Measurements from ENCODE around the gene SGTB.
"Not testable (repeated sequence)": the region's sequence is repeated elsewhere in the genome, so short reads cannot be mapped to it uniquely, and the experiment has no call there.

SGTB gene

DNA sequence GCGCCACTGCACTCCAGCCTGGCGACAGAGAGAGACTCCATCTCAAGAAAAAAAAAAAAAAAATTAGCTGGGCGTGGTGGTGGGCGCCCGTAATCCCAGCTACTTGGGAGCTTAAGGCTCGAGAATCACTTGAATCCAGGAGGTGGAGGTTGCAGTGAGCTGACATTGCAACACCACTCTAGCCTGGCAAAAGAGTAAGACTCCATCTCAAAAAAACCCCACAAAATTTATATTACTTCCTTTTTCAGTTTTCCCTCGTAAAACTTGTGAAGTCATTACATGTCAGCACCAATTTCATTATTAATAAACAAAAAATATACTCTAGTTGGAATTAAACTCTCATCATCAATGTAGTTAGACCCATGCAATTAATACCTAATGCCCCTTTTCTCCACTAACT, 53.2 kb downstream of the SGTB start:
- no peak overlapping the region for H3K4me3 ChIP-seq (ENCODE audit: low read length)
- TF ChIP-seq ZNF274 (IDR thresholded peaks at IDR 0.05; ENCODE audit: low read depth, low read length): no peak

DNA sequence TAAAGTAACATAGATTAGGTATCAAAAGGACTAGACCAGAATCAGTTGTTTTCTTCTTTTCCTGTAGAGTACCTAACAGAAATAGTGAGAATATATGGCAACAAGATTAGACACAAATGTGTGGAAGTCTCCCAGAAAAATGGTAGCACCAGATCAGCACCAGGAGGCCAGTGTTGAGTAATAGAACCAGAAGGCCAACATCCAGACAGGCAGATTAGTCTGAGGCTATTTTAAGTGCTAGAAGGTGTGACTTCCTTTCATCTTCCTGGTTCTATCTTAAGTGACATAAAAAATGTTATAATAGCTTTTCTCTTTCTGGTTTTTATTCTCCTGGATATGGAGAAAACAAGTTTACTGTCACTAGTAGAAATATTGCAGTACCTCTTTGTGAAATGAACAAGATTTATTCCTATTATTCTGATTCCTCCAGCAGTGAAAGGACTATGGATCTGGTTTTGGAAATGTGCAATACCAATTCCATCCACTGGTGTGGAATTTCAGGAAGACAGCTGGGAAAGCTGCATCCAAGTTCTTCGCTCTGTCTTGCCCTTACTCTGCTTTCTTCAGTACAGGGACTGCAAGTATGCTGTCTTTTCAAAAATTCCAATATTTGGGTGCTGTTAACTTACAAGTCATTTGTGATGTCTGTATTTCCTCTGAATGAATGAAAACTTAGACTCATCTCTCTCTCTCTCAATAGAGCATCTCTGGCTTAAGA, 57.9 kb downstream of the SGTB start:
- TF ChIP-seq ZNF274 (IDR thresholded peaks at IDR 0.05; ENCODE audit: low read depth, low read length): no peak
- H3K4me3 ChIP-seq (ENCODE audit: low read length): no peak overlapping the region

DNA sequence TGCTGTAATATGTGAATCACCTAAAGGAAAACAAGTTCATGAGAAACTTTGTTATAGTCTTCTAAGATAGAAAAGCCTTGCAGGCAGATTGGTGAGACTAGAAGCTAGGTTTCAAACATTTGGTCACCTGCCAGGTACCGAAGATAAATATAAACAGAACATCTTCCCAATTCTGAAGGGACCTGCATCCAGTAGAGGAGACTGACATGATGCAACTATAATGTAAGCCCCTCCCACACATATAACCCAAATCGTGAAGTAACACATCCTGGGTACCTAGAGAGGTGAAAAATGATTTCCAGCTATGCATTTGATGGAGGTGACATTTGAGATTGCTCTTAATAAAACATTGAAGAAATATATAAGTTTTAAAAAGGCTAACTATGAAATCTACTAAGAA, 67.2 kb downstream of the SGTB start:
- no peak for TF ChIP-seq ZNF274 (IDR thresholded peaks at IDR 0.05; ENCODE audit: low read depth, low read length)
- no peak overlapping the region for H3K4me3 ChIP-seq (ENCODE audit: low read length)

DNA sequence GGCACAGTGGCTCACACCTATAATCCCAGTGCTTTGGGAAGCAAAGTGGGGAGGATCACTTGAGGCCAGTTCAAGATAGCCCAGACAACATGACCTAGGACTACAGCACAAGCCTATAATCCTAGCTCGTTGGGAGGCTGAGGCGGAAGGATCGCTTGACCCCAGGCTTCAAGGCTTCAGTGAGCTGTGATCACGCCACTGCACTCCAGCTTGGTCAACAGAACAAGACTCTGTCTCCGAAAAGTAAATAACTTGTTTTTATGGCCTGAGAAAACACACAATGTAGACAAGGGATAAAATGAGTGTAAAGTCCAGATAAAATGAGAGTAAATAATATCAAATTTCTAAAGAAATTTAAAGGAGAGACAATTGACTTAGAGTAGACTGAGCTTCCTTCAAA, 70.8 kb downstream of the SGTB start:
- no peak for TF ChIP-seq ZNF274 (IDR thresholded peaks at IDR 0.05; ENCODE audit: low read depth, low read length)
- H3K4me3 ChIP-seq (ENCODE audit: low read length): no peak overlapping the region

DNA sequence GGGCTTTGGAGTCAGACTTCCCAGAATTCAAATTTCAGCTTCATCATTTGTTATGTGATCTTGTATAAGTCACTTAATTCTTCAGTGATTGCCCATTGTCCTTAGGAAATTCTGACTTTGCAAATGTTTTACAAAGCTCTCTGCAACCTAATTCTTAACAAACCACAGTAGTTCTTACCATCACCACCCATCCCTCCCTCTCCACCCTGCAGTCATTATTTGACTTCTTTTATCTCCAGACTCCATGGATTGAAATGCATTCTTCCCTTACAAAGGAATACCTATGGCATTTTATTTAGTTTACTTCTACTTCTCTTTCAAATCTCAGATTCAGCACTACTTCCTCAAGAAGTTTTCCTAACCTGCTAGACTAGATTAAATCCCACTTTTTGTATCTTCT, 74.0 kb downstream of the SGTB start:
- H3K4me3 ChIP-seq (ENCODE audit: low read length): no peak overlapping the region

DNA sequence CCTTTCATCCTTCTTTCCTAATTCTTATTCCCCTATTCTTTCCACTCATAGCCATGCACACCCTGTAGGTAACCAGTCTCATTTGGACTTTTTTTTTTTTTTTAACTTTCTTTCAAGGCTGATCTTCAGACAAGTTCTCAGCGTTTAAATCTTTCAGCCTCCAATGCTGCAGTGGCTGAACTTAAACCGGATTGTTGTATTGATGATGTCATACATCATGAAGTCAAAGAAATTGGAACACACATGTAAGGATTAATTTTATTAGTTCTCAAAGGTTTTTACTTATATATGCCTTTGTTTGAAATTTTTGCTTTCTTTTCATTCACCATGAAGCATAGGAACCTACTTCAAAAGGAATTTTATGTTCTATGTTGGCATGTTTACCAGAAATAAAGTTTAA, 75.0 kb downstream of the SGTB start:
- no peak overlapping the region for H3K4me3 ChIP-seq (ENCODE audit: low read length)
- no peak for TF ChIP-seq ZNF274 (IDR thresholded peaks at IDR 0.05; ENCODE audit: low read depth, low read length)

More for the DNA sequence above, 74.0 kb downstream of the SGTB start:
- TF ChIP-seq ZNF274 (IDR thresholded peaks at IDR 0.05; ENCODE audit: low read depth, low read length): no peak

DNA sequence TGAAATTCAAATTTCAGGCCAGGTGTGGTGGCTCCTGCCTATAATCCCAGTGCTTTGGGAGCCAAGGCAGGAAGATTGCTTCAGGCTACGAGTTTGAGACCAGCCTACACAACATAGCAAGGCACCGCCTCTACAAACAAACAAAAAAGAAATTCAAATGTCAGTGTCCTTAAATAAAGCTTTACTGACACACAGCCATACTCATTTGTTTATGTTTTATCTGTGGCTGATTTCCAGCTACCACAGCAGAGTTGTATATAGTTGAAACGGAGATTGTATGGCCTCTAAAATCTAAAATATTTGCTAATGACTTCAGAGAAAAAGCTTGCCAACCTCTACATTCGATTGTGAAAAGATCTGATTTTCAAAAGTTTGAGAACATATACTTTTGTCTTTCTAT, 81.7 kb downstream of the SGTB start:
- no peak overlapping the region for H3K4me3 ChIP-seq (ENCODE audit: low read length)
- no peak for TF ChIP-seq ZNF274 (IDR thresholded peaks at IDR 0.05; ENCODE audit: low read depth, low read length)

DNA sequence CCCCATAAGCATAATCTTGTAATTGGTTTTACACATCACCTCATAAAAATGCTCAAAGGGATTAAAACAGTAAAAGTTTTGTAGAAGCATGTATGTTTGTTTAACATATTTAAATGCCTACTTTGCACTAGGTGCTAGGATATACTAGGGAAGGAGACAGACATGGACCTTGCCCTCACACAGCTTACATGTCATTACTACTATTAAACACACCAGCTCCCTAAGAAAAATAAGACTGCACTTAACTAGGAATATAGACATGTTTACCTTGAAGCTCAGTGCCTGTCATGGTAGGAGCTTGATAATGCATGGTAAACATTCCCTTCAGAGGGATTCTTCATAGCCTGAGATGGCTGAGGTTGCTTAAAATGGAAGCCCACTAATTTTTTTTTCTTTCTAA, 90.9 kb downstream of the SGTB start:
- no peak for TF ChIP-seq ZNF274 (IDR thresholded peaks at IDR 0.05; ENCODE audit: low read depth, low read length)
- no peak overlapping the region for H3K4me3 ChIP-seq (ENCODE audit: low read length)

DNA sequence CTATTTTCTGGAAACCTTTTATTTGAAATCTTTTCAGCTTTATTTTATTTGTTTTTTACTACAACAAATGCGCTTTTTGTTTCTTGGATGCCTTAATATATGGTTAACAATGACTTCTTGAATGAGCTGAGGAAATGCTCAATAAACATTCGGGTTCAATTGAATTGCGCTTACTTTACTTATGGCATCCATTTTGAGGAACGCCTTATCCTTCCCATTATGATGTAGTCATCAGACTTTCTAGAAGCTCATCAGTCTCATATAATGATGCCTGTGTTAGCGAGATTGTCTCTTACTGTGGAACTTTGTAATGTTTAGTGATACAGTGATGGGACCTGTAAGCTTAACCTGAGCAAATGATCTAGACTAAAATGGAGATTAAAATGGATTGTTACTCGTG, 96.2 kb downstream of the SGTB start:
- TF ChIP-seq ZNF274 (IDR thresholded peaks at IDR 0.05; ENCODE audit: low read depth, low read length): no peak
- H3K4me3 ChIP-seq (ENCODE audit: low read length): peak overlapping the region; percentile 97; the same call in 1 of the 2 replicates

DNA sequence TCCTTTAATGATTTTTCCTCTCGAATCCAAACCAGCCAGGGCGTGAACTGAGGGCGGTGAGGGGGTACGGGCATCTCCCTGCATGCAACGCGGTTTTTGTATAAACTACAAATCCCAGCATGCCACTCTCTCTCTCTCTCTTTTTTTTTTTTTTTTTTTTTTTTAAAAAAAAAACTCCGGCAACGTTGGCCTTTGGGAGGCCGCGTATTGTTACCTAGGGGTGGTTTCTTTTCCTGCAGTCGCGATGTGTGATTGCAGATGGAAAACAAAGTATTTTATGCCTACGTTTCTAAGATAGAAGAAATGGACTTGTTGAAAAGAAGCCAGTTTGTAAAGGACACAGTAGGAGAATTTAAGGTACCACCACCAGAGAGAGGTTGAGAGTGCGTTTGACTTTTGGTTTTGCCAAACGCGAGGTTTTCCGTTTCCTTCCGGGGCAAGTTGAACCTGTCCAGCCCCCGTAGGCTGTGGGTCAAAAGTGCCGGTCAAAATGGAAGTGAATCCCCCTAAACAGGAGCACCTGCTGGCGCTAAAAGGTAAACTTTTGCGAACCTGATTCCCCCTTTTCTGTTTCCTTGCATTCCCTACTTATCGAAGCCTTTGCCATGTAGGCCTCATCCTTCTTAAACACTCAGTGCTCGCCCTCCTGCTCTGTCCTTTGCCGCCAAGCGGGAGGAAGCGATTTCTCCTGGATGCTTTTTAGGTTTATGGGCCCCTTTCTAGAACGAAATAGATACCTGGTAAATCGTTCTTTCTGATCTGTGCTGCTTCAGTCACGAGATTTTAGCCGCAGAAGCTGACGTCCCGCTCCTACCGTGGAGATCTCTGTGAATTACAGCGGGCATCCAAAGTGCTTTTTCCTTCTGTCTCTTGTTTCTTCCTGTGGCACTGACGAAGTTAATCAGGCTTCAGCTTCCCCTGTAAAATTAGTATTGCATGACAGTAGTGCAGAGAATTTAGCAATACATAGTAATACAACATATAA, 97.0 kb downstream of the SGTB start, which contains the start of the genes SHLD3 and TRAPPC13:
Gene SHLD3 (plus strand): TSS at position 457 of the 985 bp plus-strand sequence. CDS start 4,561 bp downstream, outside the sequence.
Gene TRAPPC13 (plus strand): TSS at position 457 of the 985 bp plus-strand sequence. CDS start 34 bp downstream, at position 491.
- peak within 1 kb of the TSS; percentile 97 for H3K4me3 ChIP-seq (ENCODE audit: low read length)
- TF ChIP-seq ZNF274 (IDR thresholded peaks at IDR 0.05; ENCODE audit: low read depth, low read length): no peak

DNA sequence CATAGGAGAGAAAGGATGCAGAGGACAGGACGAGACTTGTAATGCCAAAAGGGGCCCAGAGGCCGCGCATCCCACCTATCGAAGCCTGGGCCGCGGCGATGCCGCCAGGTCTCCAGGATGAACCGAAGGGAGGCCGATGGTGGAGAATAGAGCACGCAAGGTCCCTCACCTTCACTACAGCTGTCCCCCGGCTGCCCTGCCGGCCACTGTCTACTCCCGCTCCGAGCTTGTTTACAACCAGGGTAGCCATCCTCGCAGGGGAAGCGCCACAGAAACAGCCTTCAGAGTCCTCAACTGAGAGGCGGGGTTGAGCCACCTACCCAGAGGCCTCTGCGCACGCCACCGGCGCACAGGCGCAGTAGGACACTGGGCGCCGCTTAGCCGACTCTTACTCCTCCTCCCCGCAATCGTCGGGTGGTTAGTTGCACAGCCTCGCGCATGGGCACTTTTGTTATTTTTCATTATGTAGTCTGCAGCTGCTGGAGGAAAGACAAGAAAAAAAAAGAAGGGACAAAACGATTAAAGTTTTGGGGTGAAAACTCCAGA, 97.8 kb downstream of the SGTB start, which contains the start of gene TRIM23:
Gene TRIM23 (minus strand): TSS at position 309 of the 546 bp plus-strand sequence. CDS start 59 bp downstream, at position 250.
- no peak for TF ChIP-seq ZNF274 (IDR thresholded peaks at IDR 0.05; ENCODE audit: low read depth, low read length)
- H3K4me3 ChIP-seq (ENCODE audit: low read length): peak within 1 kb of the TSS; percentile 97

DNA sequence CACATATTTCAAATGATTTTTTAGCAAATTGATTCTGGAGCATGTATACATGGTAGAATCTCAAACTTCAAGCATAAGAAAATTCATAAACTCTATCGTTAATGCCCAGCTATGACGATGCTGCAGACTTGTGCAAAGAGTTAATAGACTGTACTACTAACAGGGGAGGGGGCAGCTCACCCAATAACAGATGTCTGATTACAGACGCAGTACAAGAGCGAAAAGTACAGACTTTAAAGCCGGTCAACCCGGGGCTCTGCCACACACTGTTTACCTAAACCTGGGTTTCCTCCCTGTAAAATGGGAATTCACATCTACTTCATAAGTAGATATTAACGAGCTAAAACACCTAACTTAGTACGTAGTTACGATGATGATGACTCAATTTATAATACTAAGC, 98.4 kb downstream of the SGTB start:
- H3K4me3 ChIP-seq (ENCODE audit: low read length): peak overlapping the region; percentile 97
- TF ChIP-seq ZNF274 (IDR thresholded peaks at IDR 0.05; ENCODE audit: low read depth, low read length): no peak

DNA sequence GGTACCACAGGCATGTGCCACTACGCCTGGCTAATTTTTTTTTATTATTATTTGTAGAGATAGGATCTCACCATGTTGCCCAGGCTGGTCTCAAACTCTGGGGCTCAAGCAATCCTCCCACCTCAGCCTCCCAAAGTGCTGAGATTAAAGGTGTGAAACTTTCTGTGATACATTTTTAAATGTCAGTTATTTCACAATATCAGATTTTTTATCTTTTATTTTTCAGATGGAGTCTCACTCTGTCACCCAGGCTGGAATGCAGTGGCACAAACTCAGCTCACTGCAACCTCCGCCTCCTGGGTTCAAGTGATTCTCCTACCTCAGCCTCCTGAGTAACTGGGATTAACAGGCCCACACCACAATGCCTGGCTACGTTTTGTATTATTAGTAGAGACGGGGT, 99.9 kb downstream of the SGTB start:
- not testable (repeated sequence) for H3K4me3 ChIP-seq (ENCODE audit: low read length)

DNA sequence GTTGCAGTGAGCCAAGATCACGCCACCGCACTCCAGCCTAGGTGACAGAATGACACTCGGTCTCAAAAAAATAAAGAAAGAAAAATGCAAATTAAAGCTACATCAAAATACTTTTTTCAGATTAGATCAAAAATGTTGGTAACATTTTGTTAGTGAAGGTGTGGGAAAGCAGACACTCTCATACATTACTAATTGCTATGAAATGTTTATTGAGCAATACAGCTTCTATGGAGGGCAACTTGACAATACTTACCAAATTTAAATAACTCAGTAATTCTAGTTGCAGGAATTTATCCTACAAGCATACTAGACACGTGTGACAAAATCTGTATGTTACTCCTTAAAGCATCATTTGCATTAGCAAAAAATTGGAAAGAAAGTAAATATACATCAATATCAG, 101.9 kb downstream of the SGTB start:
- TF ChIP-seq ZNF274 (IDR thresholded peaks at IDR 0.05; ENCODE audit: low read depth, low read length): no peak

More for the DNA sequence above, 101.9 kb downstream of the SGTB start:
- H3K4me3 ChIP-seq (ENCODE audit: low read length): no peak overlapping the region

Data from GM08714 (cell line).